DND-41 (cell line): Measurements from ENCODE around the gene GIPC2.

Source experiments
- CTCF ChIP-seq: IDR thresholded peaks from 2 replicates; pipeline ENCODE4 v1.5.1; 2012; ENCODE audit warnings: borderline replicate concordance, low read length, moderate library complexity, mild to moderate bottlenecking; ENCODE audit not compliant: poor library complexity, severe bottlenecking; ENCODE audit errors: extremely low read depth
- EZH2 ChIP-seq: IDR thresholded peaks from 3 replicates; pipeline ENCODE4 v1.6.1; 2012; ENCODE audit warnings: borderline replicate concordance, low read depth, mild to moderate bottlenecking, moderate library complexity, low read length, inconsistent platforms; ENCODE audit not compliant: severe bottlenecking

GRCh38 chr1:78005448-78005722 is 40.4 kb upstream of the GIPC2 start:
- no peak for TF ChIP-seq CTCF
- no peak for TF ChIP-seq EZH2
